PFSK-1 (cell line): ENCODE data around the gene PSMA2.

Experiments used
- FOXP2 ChIP-seq: optimal IDR thresholded peaks from 2 replicates; pipeline ENCODE3; 2011; ENCODE audit warnings: borderline replicate concordance, control low read depth, inconsistent platforms; ENCODE audit not compliant: insufficient read depth; ENCODE audit errors: extremely low read length, extremely low read depth
- POLR2AphosphoS5 ChIP-seq: IDR thresholded peaks from 2 replicates; pipeline ENCODE4 v1.6.1; 2012; ENCODE audit warnings: low read depth, mild to moderate bottlenecking, control low read depth, low read length, moderate library complexity
- SIN3A ChIP-seq: IDR thresholded peaks from 2 replicates; pipeline ENCODE4 v1.6.1; 2012; ENCODE audit warnings: mild to moderate bottlenecking, low read length, moderate library complexity, borderline replicate concordance; ENCODE audit not compliant: insufficient read depth
- TAF1 ChIP-seq: IDR thresholded peaks from 2 replicates; pipeline ENCODE4 v1.6.1; 2012; ENCODE audit warnings: low read length, control low read depth, borderline replicate concordance; ENCODE audit not compliant: insufficient read depth
- TF ChIP-seq, protein P1 (sequence below), 2 experiments: IDR thresholded peaks; 2 replicates each; pipeline versions ENCODE4 v1.6.1 to v1.8.0; 2011 to 2012; ENCODE audit warnings: low read depth in 2 of 2, low read length in 2 of 2, control low read depth in 1 of 2, inconsistent platforms in 1 of 2, mild to moderate bottlenecking in 1 of 2, moderate library complexity in 1 of 2; ENCODE audit not compliant: insufficient read depth in 1 of 2

The PSMA2 gene

DNA sequence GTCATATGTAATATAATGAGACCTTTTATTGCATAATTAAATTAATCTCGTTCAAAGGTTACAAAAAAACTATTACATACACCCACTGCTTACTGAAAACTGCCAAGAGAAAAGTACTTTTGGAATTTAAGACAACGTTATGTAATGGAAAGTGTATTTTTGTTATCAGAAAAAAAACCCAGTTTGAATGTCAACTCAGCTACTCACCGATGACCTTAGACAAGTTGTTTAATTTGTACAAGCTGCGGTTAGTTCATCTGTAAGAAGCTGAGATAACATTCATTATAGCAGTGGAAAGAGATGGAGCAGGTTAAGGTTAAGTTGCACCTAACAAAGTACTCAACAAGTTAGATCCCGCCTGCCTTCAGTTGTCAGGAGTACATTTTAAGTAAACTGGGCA, 1.1 kb downstream of the PSMA2 start:
- TF ChIP-seq POLR2AphosphoS5 (no peak), FOXP2 (no peak), TAF1 (no peak), SIN3A (no peak)
- TF ChIP-seq, protein P1, sequence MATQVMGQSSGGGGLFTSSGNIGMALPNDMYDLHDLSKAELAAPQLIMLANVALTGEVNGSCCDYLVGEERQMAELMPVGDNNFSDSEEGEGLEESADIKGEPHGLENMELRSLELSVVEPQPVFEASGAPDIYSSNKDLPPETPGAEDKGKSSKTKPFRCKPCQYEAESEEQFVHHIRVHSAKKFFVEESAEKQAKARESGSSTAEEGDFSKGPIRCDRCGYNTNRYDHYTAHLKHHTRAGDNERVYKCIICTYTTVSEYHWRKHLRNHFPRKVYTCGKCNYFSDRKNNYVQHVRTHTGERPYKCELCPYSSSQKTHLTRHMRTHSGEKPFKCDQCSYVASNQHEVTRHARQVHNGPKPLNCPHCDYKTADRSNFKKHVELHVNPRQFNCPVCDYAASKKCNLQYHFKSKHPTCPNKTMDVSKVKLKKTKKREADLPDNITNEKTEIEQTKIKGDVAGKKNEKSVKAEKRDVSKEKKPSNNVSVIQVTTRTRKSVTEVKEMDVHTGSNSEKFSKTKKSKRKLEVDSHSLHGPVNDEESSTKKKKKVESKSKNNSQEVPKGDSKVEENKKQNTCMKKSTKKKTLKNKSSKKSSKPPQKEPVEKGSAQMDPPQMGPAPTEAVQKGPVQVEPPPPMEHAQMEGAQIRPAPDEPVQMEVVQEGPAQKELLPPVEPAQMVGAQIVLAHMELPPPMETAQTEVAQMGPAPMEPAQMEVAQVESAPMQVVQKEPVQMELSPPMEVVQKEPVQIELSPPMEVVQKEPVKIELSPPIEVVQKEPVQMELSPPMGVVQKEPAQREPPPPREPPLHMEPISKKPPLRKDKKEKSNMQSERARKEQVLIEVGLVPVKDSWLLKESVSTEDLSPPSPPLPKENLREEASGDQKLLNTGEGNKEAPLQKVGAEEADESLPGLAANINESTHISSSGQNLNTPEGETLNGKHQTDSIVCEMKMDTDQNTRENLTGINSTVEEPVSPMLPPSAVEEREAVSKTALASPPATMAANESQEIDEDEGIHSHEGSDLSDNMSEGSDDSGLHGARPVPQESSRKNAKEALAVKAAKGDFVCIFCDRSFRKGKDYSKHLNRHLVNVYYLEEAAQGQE (IDR thresholded peaks at IDR 0.05; ENCODE audit: insufficient read depth in 1 of 2, low read depth in 2 of 2, low read length in 2 of 2), result no peak

DNA sequence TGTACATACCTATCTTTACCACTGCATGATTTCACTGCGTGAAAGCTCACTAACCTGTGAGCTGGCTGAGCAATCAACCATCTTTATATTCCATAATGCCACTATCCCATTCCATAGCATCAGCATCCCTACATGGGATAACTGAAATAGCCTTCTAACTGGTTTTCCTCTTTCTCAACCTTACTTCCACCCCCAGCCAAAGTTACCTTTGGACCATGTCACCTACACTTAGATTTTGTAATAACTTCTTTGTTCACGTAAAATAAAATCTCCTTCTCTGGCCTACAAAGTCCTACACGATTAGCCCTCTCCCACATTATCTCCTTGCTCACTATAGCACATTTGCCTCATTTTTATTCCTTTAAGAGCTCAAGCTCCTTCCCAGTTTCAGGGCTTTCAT, 2.5 kb downstream of the PSMA2 start:
- TF ChIP-seq, protein P1 (IDR thresholded peaks at IDR 0.05; ENCODE audit: insufficient read depth in 1 of 2, low read depth in 2 of 2, low read length in 2 of 2), result no peak
- no peak for TF ChIP-seq TAF1
- no peak for TF ChIP-seq SIN3A
- TF ChIP-seq FOXP2, result no peak
- no peak for TF ChIP-seq POLR2AphosphoS5

- TF ChIP-seq, protein P1 (IDR thresholded peaks at IDR 0.05; ENCODE audit: insufficient read depth in 1 of 2, low read depth in 2 of 2, low read length in 2 of 2), result no peak
- TF ChIP-seq POLR2AphosphoS5 (no peak), SIN3A (no peak), FOXP2 (no peak), TAF1 (no peak)
Measured at GRCh38 chr7:42928754-42929153, 3.2 kb downstream of the PSMA2 start.

DNA sequence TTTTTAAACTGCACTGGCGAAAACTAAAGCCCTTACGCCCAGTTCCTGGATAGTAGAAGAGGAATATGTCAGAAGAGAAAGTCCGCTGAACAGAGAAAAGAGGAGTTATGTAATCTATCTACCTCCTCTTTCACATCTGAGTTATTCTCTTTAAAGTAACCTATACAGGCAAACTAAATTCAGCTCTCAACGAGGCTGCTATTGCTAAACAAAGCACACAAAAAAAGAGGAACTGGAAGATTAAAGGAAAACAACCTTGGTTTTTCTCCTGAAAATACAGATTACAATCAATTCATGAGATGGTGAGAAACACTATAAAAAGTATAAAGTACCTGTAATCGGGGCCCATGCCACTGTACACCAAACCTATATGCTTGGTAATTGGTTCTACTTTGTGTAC, 5.8 kb downstream of the PSMA2 start:
- TF ChIP-seq, protein P1 (IDR thresholded peaks at IDR 0.05; ENCODE audit: insufficient read depth in 1 of 2, low read depth in 2 of 2, low read length in 2 of 2), result no peak
- TF ChIP-seq POLR2AphosphoS5 (no peak), SIN3A (no peak), FOXP2 (no peak), TAF1 (no peak)

DNA sequence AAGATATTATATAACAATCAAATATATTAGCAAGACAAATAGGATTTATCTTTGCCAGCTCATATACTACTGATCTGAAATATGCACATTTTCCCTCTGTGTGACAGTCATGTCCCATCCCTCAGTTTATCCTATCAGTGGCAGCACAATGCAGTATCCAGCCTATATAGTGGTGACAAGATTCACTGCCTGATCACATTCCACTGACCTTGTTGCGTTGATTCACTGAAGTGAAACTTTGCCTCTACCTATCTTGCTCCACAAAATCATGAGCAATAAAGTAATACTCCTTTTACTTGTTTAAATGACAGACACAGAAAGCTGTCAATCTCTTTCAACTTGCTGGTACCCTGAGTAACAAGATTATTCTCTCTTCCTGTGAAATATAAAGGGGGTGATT, 6.3 kb downstream of the PSMA2 start:
- TF ChIP-seq FOXP2 (no peak), TAF1 (no peak), POLR2AphosphoS5 (no peak)
